ENCODE measurements around the gene PCDHA13.
"Not testable (repeated sequence)": the region's sequence is repeated elsewhere in the genome, so short reads cannot be mapped to it uniquely, and the experiment has no call there.

Gene PCDHA13

GRCh38 chr5:140870221-140871201 lies 11.4 kb upstream of the PCDHA13 start:
- DNase-seq (ENCODE audit: low read depth in 3 of 3): no peak

GRCh38 chr5:140875085-140876065 lies 6.5 kb upstream of the PCDHA13 start, which contains the start of gene PCDHA12:
Gene PCDHA12 (plus strand): TSS chr5:140875308. CDS start chr5:140875473, 165 bp downstream.
- DNase-seq (ENCODE audit: low read depth in 3 of 3): no peak

- not testable (repeated sequence) for DNase-seq (ENCODE audit: low read depth in 3 of 3)
Measured at GRCh38 chr5:140876541-140877261, 5.2 kb upstream of the PCDHA13 start.

GRCh38 chr5:140877262-140877581 lies 4.7 kb upstream of the PCDHA13 start:
- DNase-seq (ENCODE audit: low read depth in 3 of 3): no peak

- DNase-seq (ENCODE audit: low read depth in 3 of 3): no peak
Measured at GRCh38 chr5:140882591-140882899, 621 bp downstream of the PCDHA13 start.

- DNase-seq (ENCODE audit: low read depth in 3 of 3): no peak
Measured at GRCh38 chr5:140883373-140883772, 1.4 kb downstream of the PCDHA13 start.

GRCh38 chr5:140883927-140884697 lies 2.2 kb downstream of the PCDHA13 start:
- no peak for DNase-seq (ENCODE audit: low read depth in 3 of 3)

GRCh38 chr5:140916325-140916724 lies 34.4 kb downstream of the PCDHA13 start:
- no peak for DNase-seq (ENCODE audit: low read depth in 3 of 3)

- DNase-seq (ENCODE audit: low read depth in 3 of 3): no peak
Measured at GRCh38 chr5:140923601-140924000, 41.7 kb downstream of the PCDHA13 start.

GRCh38 chr5:140925806-140926442 lies 44.0 kb downstream of the PCDHA13 start, which contains the start of gene PCDHAC1:
Gene PCDHAC1 (plus strand): TSS chr5:140926299. CDS start chr5:140926893, 594 bp downstream.
- DNase-seq (ENCODE audit: low read depth in 3 of 3): no peak

- DNase-seq (ENCODE audit: low read depth in 3 of 3): no peak
Measured at GRCh38 chr5:140926443-140927227, 44.7 kb downstream of the PCDHA13 start.

GRCh38 chr5:140927228-140927573 lies 45.3 kb downstream of the PCDHA13 start:
- DNase-seq (ENCODE audit: low read depth in 3 of 3): no peak
